Measurements from ENCODE around the gene CBR1.
"Not testable (repeated sequence)": the region's sequence is repeated elsewhere in the genome, so short reads cannot be mapped to it uniquely, and the experiment has no call there.

The CBR1 gene

DNA sequence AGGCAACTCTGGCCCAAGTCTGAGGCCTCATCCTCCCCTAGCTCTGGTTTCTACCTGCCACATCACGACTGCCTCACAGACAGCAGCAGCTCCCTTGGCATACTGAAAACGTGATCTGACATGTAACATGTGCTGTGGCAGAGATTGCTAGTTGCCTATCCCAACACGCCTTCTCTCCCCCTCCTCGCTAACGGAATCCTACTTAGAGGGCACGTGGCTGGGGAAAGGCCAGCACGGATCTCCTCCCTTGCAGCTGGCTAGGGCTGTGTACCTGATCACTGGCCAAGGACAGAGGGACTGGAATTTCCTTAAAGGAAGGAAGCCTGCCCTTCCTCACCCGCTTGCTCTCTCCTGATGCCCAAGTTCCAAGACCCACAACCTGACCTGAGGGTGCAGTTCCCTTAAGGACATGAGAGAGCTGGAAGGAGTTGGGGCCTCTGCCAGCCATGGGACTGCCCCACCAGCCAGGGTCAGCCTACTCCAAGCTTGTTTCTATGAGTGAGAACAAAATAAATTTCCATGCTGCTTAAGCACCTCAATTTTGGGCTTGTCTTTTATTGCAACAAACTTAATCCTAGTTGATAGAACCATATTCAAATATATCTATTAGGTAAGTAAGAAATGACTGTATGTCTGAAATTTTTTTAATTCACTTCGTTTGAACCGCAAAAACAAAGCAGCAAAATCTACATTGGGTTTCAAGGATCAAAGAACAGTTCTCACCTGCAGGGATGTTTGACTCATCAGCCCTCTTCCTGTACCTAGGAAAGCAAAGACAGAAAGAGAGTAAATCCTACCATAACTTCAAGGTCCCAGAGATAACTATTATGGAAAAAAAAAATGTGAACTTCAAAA is 16.7 kb upstream of the CBR1 start:
- no peak for DNase-seq

DNA sequence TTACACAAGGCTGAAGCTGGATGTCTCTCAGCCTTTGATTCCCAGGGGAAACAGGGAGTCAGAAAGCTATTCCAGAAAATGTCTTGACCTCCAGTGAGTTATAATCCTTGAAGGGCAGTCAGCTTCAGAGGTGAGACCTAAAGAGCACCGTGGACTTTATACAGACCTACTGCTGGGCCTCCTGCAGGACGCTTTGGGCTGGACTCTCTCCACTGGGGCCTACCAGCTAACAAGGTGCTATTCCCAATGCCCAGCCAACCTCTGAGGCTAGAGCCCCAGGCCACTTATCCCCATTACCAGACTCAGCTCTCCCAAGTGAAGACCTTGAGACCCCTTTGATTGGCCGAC is 16.1 kb upstream of the CBR1 start:
- no peak for DNase-seq

DNA sequence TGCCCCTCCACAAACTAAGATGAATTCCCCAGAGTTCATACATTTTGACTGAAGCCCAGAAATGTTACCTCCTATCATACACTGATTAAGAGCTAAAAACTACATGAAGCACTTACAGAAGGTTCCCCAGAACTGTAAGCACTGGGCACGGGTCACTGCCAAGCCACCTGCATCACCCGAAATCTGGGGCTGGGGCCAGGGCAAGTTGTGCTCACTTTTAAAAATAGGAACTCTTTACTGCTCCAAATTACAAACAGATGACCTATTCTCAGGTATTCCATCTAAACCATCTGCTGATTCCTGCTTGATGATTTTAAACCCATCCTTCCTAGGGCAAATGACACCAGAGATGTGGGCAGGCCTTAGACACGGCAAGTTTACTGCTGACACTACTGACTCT is 14.3 kb upstream of the CBR1 start:
- no peak for DNase-seq

DNA sequence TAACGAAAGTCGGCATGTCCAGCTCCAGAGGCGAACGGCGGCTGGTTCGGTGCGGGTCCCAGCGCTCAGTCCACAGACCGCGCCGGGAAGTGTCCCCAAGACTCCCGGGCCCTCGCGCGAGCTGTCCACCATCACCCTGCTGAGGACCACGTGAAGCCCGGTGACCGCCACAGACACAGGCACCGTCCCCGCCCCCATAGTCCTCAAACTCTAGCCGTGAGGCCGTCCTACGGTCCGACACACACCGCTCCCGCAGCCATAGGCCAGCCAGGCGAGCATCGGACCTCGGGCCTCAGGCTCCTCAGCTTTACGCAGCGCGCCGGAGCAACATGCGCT is 10.0 kb upstream of the CBR1 start:
- DNase-seq = no peak

DNA sequence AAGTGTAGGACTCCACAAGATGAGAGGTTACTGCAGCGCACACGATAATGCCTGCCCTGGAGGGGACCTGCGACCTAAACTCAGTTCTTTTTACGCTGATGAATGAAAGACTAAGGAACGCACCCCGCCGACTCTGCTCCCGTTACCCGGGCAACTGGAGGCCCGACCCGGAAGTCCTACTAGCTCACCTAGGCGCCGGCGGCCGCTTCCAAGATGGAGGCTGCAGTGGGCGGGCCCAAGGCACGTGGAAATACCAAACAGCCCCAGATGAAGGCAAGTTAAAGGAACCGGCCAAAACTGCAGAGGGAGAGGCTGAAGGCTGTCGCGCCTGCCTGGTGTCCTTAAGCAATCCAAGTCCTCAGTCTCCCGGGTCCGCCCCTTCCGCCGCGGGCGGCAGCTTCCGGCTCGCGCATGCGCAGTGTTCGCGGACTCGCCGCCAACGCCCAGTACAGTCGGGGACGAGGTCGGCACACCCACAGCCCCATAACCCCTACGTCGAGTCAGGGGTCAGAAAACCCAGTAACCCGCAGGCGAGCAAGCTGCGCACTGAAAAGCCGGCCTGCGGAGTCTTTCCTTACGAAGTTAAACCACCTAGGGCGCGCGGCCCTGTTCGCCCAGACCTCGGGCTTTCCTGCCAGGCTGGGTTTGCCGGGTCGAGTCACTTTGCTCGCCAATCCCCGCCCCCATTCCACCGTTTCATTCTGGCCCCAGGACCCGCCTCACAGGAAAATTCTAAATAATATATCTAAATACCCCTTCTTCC is 9.5 kb upstream of the CBR1 start, which contains the start of gene SETD4:
SETD4 (minus strand) TSS at position 368 of the 763 bp plus-strand sequence. CDS start 1,638 bp downstream, outside the sequence.
- peak; percentile 90 for DNase-seq

DNA sequence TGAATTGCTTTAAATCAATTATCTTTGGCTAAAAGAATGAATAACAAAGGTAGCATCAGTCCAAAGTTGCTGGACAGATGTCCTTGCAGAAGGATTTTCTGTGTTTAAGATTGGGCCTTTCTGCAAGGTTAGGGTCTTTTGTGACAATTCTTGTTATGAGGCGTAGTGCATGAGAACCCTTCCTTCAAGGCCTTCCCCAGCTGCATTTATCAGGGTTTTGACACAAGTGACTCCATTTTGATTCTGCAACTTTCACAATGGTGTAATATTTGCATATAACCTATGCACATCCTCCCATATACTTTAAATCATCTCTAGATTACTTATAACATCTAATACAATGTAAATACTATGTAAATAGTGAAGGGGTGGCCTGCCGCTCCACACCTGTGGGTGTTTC is 8.4 kb upstream of the CBR1 start:
- no peak for DNase-seq

DNA sequence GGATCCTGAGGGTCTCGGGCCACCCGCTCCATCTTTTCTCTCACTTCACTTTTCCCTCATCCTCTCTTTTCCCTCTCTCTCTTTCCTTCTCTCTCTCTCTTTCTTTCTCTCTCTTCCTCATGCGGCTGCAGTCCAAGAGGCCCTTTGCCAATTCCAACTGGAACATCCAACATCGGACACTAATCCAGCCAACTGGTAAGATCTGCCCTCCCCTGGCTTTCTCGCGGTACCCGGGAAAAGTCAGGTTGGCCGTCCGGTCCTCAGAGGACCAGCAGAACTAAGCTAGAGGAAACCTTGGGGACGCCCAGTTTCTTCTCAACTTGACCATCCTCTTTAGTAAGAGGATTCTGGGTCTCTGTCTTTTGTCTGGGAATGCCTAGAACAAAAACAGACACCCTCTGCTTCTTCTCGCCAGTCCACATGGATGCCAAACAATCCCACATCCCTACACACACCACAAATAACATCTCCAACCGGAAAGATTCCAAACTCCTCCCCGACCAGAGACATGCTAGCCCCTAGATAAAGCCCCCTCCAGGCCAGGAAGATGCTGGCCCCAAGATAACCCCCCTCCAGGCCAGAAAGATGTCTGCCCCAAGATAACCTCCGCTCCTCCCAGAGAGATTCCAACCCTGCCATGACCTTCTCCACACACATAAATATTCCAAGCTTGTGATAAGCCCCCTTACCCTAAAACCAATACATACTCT is 6.3 kb upstream of the CBR1 start:
- no peak for DNase-seq

DNA sequence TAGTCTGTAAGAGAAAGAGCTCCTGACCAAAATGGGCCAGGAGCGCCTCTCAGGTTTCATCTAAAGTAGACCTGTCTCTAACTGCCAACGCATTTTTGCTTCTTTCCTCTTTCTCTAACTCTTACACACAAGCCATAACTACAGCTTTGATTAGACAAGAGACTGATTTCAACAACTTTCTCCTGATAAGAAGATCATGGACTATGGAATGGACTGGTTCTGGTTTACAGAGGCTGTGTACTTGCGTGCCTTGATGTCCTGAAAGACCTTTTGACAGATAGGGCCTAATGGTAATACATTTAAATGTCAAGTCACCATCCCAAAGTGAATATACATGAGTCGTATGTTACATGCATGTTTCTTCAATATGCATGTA is 5.8 kb upstream of the CBR1 start:
- no peak for DNase-seq

DNA sequence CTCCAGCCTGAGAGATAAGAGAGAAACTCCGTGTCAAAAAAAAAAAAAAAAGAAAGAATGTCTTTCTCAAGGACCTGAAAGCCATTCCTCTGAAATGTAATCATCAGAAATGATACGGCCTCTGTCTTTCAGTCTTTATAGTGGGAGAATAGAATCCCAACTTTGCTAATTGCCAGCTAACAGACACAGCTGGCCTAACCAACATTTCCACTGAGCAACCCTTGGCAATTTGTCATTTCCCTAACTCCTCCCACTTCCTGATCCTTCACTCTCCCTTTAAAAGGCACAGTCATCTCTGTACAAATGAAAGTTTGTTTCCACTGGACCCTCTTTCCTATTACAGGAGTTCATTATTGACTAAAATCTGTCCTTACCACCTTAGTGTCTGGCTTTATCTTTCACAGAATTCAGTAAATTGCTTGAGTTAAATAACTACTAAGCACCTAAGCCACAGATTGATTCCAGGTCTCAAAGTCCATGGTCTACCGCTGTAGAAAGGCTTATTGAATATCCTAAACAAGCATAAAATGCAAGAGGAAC is 4.3 kb upstream of the CBR1 start:
- peak; percentile 13 for DNase-seq

DNA sequence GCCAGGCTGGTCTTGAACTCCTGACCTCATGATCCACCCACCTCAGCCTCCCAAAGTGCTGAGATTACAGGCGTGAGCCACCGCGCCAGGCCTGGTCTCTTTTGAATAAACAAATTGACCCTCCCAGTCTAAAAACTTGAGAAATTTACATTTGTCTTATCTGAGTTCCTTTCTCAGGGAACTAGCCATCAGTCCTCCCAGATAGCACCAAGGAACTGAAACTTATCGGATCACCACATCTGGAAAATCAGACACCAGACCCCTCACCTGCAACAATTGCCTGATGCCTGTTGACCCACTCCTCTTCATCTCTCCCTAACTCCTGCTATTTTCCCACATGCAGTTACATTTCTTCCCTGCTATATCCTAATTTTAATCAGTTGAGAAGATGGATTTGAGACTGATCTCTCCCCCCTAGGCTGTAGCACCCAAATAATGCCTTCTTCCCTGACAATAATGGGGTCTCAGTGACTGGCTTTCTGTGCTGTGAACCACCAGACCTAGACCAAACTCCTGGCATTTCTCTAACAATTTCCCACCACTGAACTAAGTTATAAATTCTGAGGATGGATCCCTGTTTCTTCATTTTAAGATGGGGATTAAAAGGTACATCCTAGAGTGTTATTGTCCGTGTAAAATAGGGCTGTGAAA is 951 bp upstream of the CBR1 start:
- DNase-seq = no peak

DNA sequence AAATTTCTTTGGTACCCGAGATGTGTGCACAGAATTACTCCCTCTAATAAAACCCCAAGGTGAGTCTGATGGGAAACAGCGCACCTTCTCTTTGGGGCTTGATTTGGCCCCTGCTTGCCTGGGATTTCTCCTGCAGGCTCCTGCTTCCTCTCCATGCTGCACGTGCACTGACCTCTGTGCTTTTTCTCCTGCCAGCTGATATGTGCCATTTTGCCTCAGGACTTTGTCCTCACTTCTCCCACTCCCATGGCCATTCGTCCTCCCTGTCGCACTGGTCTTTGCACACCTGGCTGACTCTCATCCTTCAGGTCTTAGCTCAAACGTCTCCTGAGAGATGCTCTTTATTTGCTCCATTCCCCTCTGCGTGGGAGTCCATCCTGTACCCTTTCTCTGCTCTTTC is 1.2 kb downstream of the CBR1 start:
- DNase-seq = no peak

DNA sequence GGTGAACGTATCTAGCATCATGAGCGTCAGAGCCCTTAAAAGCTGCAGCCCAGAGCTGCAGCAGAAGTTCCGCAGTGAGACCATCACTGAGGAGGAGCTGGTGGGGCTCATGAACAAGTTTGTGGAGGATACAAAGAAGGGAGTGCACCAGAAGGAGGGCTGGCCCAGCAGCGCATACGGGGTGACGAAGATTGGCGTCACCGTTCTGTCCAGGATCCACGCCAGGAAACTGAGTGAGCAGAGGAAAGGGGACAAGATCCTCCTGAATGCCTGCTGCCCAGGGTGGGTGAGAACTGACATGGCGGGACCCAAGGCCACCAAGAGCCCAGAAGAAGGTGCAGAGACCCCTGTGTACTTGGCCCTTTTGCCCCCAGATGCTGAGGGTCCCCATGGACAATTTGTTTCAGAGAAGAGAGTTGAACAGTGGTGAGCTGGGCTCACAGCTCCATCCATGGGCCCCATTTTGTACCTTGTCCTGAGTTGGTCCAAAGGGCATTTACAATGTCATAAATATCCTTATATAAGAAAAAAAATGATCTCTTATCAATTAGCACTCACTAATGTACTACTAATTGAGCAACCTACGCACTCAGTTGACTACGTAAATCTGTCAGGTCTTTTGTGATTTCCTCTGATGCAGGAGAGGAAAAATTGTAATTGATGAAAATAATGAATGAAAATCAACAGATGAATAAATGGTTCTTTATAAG is 2.8 kb downstream of the CBR1 start:
- peak; percentile 33 for DNase-seq

DNA sequence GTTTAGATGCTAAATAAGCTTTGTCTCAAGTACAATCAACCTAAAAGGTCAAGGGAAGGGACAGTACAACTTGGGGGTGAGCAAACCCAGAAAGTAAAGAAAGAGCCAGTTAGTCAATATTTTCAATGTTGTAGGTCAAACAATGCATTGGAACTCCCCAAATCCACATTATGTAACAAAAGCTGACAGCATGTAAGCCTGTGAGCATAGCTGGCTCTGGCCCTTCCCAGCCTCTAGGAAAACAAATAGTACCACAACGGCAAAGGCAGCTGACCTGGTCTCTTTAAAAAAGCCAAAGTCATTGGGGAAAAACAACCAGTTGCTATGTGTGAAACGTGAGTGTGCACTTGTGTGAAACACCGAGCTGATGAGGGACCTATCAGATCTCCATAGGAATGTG is 3.4 kb downstream of the CBR1 start:
- DNase-seq = peak; percentile 42

DNA sequence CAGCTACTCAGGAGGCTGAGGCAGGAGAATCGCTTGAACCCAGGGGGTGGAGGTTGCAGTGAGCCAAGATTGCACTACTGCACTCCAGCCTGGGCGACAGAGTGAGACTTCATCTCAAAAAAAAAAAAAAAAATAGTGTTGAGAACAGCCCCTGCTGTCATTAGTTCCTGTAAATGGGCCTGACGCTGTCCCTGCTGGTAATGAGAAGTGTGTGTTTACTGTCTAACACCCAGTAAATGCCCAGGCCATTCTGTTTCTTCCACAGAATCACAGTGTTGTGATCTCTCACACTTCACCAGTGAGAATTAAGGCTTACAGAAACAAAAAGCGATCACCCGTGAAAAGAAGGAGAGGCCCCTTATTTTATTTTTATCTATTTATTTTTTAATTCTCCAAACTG is 4.1 kb downstream of the CBR1 start:
- DNase-seq = not testable (repeated sequence)

DNA sequence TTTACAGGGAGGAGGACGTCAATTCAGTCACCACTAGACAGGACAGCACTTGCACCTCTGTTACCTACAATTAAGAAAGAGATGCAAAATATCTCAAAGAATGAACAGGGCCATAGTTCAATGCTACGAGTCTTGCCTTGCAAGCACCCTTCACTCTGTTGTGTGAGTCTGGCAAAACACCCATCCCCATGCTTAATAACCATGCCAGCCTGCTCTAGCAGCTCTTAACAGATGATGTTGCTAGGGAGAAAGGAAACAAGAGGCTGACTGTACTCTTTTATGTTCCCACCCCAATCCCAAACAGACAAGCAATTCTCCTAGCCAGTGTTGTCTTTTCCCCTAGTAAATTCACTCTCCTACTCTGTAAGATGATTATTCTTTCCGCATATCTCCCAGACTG is 5.3 kb downstream of the CBR1 start:
- peak; percentile 72 for DNase-seq

DNA sequence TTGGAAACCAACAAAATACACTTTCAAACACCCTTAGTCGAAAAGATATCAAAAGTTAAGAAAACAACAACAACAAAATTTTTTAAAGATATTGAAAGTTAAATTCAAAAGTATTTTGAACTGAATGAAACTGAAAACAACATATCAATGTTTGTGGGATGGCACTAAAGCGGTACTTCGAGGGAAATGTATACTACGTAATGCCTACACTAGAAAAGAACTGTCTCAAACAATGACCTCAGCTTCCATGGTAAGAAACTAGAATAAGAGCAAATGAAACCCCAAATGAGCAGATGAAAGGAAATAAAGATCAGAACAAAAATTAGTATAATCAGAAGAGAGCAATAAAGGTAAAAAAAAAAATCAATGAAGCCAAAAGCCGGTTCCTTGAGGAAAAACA is 6.1 kb downstream of the CBR1 start:
- no peak for DNase-seq

DNA sequence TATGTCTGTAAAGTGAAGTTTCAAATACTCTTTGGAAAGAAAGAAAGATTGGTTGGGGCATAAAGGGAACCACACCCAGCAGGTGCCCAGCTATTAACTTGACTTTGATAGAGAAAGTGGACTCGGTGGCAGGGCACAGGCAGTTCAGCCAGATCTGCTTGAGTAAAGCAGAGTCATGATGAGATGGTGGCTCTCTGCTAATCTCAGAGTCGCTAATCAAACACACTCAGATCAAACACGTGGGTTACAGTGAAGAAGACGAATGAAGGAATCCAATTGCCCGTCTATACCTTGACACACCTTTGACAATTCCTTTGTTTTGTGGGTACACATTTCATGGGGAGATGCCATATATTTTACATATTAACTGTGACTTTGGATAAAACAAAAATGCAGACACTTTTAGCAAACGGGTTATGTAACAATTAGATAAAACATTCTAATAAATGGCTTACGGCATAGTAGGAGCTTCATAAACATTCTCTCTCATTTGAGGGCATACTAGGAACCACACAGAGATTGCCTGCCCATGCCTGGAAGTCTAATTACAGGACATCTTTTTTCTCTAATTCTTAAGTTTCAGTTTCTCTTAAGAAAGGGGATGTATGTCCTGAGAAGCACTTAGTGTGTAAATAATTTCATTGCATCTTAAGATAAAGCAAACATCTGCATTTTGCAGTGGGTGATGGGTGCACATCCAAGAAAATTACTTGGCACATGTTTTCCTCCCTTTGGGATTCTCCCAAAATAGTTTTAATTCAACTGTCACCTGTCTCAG is 7.2 kb downstream of the CBR1 start:
- no peak for DNase-seq

DNA sequence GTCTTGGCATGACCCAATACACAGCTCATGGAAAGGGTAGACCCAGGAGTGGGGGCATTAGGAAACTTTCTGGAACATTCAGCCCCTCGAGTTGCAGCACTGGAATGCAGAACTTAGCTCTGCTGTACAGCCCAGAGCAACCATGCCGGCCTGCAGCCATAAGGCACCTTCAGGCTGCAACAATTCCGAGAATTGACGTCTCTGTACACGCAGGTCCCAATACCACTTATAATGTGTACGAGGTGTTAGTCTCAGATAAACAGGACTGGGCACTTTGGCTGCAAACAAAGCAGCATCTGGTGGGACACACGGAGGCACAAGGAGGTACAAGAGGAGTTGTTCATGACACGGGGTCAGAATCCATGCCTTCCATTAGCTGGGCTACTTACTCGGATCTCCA is 7.9 kb downstream of the CBR1 start:
- DNase-seq = no peak

DNA sequence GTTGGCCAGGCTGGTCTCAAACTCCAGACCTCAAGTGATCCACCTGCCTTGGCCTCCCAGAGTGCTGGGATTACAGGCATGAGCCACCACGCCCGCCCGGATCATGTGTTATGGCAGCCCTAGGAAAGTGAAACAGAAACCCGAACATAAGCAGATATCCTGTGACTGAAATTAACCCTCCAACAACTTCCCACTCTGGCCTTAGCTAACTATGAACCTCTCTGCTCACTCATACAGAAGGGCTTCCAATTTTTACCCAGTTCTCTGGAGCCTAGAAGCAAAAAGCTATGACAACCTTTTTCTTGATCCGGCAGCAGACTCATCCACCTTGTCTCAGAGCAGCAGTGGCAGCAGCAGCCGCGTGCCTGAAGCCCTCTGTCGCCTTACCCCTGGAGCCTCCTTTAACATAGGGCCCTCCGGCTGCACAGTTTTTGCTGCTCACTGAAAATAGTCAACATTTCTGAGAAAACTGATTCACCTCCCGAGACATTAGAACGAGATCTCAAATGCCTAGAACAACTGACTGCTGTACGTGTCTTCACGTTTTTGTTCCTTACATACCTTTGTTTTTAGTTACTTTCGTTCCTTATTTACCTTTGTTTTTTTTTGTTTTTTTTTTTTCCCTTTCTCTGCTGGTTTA is 9.3 kb downstream of the CBR1 start:
- DNase-seq = no peak

DNA sequence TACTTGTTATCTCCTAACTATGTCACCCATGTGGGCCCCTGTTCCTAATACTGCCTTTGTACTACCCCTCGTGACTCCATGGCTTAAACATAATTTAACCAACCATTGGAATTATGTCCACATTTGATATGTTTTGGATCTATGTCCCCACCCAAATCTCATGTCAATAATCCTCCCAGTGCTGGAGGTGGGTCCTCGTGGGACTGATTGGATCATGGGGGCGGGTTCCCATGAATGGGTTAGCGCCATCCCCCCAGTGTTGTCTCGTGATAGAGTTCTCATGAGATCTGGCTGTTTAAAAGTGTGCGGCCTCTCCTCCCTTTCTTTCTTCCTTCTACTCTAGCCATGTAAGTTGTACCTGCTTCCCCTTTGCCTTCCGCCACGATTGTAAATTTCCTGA is 9.8 kb downstream of the CBR1 start:
- no peak for DNase-seq

DNA sequence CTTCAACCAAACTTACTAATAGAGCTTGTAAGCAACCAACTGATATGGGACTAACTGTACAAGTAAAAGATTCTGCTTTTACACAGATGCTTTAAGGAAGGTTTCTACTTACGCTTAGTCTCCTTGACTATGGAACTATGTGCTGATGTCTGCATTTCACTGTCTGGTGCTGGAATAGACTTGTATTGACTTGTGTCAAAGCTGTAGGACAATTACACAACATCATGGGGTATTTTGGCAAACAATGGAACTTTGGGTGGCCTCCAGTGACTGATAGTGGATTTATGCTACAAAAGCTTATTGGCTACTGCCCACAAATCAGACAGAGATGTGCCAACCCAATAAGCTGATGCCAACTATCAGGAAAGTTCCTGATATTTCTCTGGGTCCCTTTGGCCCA is 10.6 kb downstream of the CBR1 start:
- DNase-seq = peak; percentile 40
